Stimulated activated CD4-positive, alpha-beta T cell treated with anti-CD3 and anti-CD28 coated beads, Interleukin-12 subunit alpha, Interleukin-12 subunit beta, amount 100 ng/mL, for 4 hours (primary cell): ENCODE results near the gene FRMD6.

Source experiments
- DNase-seq: peaks from one replicate; pipeline ENCODE4 v3.0.0-alpha.2; 2020

FRMD6 gene

DNA sequence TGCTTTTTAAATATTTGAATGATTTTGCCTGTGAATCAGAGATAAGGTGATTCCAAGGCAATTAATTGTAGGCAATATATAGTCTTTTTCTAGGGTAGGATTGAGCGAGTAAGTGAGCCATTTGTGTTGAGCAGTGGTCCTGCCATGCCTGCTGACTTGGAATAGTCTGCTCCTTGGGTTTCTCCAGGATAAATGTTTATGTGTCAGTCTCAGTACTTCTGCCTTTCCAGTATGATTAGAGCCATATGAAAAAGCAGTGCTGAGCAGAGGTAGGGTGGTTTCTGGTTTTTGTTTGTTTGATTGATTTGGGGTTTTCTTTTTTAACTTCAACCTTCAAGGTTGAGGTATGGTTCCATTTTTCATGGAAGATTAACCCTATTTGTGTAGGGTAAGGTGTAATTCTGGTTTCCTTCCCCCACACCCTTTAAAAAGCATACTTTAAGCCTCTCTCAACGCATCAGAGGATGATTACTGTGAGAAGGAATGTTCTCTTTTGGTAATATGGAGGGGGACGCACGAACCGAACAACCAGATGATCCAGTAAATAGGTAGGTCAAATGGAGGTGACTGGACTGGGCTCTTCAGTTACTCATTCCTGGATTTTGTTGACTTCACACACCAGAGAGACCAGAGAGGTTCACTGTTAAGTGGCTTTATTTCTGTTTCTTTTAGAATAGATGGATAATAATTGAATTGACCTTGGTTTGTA is 22.7 kb downstream of the FRMD6 start:
- no peak for DNase-seq

DNA sequence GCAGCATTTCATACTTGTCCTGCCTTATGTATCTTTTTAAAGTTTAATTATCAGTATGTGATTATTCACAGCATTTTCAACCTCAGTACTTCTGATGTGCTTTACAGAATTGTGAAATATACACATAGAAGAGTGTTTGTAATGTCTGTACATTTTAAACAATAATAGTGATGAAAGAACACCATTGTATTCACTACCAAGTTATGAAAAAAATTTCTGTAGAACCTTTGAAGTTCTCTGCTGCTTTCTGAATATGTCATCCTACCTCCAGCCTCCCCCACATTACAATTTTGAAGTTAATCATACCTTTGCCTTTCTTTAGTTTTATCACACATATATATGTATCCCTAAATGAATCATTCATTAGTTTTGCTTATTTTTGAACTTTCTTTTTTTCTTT is 24.8 kb downstream of the FRMD6 start:
- no peak for DNase-seq

- DNase-seq: no peak
Measured at GRCh38 chr14:51677266-51677665, 25.6 kb downstream of the FRMD6 start.

GRCh38 chr14:51677738-51678137 is 26.0 kb downstream of the FRMD6 start:
- DNase-seq: no peak

DNA sequence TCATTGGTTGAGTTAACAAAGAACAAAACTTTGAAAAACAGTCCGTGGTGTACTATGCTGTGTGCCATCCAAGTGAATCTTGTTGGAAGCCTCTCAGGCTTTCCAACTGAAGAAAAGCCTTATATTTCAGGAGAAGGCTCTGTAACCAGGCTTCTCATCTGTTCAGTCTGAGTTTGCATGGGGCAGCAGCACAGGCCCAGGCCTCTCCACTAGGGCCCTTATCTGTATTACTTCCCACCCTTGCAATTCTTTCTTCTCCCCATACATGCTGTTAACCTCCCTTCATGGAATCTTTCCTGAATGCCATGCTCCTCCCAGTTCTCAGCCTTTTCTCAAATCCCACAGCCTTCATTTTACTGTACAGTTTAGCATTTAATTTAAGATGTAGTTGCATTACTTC is 28.3 kb downstream of the FRMD6 start:
- DNase-seq: no peak

DNA sequence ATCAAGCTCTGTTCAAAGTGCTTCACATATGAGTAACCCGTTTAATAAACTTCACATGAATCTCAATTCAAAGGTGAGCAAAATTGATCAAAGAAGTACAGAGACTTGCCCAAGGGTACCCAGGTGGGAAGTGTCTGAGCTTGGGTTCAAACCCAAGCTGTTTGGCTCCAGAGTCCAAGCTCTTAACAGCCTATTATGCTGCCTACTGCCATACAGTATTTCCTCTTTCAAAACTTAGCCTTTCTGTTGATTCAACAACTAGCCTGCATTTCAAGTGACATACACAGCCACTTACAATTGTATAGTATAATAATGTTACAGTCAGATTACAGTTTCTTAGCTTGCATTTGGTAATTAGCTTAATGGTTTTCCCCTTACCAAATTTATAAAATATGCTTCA is 29.7 kb downstream of the FRMD6 start:
- DNase-seq: no peak

- DNase-seq: no peak
Measured at GRCh38 chr14:51682411-51682810, 30.7 kb downstream of the FRMD6 start.

GRCh38 chr14:51684760-51685159 is 33.0 kb downstream of the FRMD6 start:
- no peak for DNase-seq

- DNase-seq: no peak
Measured at GRCh38 chr14:51691176-51691575, 39.5 kb downstream of the FRMD6 start.

GRCh38 chr14:51692646-51693045 is 40.9 kb downstream of the FRMD6 start:
- DNase-seq: no peak

GRCh38 chr14:51697848-51698247 is 46.1 kb downstream of the FRMD6 start:
- DNase-seq: no peak

- no peak for DNase-seq
Measured at GRCh38 chr14:51701951-51702350, 50.2 kb downstream of the FRMD6 start.

GRCh38 chr14:51703787-51704186 is 52.1 kb downstream of the FRMD6 start:
- DNase-seq: no peak

DNA sequence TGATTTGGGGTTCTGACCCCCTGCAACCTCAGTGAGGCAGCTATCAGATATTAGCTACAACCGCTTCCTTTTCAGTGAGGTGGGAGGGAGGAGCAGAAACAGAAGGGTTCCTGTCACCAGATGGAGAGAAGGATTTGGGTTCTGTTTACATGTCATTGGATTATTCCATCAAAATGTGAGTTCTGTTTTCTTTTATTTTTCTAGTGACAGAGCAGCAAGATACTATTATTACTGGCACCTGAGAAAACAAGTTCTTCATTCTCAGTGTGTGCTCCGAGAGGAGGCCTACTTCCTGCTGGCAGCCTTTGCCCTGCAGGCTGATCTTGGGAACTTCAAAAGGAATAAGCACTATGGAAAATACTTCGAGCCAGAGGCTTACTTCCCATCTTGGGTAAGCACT is 52.8 kb downstream of the FRMD6 start:
- no peak for DNase-seq

DNA sequence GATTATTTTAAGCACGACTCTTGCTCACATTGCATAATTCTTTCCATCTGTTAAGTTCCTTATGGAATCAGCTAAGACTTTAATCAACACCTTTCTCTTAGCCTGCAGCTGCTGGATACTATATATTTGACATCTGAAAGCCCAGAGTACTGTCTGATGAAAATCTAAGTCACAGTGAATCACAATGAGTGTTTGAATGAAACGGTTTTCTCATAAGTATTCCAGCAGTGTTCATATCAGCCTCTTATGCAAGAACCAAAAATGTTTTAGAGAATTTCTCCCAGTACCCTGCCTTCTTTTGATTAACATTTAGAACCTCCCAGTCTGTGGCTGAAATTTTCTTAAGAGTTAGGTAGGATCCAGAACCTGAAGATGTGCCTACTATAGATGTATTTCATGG is 55.6 kb downstream of the FRMD6 start:
- DNase-seq: no peak

DNA sequence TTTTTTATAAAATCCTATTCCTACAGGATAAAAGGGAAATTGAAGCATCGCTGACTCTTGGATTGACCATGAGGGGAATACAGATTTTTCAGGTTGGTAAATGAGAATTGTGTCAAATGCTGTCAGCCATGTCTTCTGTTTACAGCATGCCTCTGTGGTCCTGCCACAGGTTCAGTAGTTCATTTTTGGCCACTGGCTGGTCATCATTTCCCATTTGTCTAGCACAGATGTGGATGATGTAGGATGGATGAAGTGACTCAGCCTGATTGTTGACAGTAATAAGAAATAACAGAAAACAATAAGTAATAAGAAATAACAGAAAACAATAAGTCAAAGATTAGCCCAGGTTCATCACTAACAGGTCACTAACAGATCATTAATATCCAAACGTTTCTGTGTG is 59.8 kb downstream of the FRMD6 start:
- DNase-seq: no peak

DNA sequence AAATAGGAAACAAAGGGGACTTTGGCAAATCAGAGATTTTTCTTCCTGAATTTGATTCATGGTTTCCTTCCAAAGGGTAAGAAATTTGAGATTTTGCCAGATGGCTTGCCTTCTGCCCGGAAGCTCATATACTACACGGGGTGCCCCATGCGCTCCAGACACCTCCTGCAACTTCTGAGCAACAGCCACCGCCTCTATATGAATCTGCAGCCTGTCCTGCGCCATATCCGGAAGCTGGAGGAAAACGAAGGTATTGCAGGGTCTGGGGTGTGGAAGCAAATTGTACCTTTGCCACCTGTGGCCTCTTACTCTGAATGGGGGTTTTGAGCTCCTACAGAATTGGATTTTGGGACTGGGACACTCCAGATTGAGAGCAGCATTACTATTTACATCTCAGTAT is 63.5 kb downstream of the FRMD6 start:
- no peak for DNase-seq

- no peak for DNase-seq
Measured at GRCh38 chr14:51715742-51716141, 64.0 kb downstream of the FRMD6 start.

DNA sequence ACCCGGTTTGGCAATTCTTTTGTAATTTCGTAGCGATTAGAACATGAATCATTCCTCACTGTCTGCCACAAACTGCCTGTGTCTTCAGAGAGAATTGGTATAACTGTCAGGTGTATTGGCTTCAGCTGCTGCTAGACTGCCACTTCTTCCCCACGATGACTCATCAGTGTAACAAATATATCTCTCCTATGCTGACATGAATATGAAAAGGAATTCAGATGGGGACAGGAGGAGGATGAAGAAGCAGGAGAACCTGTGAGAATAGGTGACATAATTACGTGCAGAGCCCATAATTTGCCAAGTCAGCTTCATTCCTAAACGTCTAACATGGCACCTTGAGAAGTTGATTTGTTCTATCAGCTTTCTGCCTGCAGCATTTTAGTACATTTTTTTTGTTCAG is 64.9 kb downstream of the FRMD6 start:
- DNase-seq: no peak

DNA sequence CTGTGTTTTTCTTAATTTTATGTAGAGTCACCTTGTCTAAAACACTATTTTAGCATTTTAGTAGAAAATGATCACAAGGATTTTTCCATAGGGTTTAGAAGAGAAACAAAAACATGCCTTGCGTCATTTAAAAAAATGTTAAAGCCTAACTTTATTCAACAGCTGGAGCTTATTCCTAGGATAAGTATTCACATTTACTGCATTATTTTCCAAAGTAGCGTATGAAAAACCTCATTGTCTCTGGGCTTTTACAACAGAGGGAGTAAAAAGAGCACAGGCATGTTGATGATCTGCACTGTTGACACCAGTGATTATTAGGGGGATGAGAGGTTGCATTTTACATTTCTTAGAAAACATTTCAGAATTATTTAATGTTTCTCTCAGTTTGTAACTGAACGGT is 66.1 kb downstream of the FRMD6 start:
- no peak for DNase-seq

DNA sequence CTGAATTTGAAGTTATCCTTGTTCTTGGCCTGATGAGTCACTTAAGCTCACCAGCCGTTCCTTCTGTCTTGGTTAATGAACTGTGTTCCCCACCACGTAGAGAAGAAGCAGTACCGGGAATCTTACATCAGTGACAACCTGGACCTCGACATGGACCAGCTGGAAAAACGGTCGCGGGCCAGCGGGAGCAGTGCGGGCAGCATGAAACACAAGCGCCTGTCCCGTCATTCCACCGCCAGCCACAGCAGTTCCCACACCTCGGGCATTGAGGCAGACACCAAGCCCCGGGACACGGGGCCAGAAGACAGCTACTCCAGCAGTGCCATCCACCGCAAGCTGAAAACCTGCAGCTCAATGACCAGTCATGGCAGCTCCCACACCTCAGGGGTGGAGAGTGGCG is 68.2 kb downstream of the FRMD6 start:
- DNase-seq: no peak

GRCh38 chr14:51723990-51724389 is 72.3 kb downstream of the FRMD6 start:
- no peak for DNase-seq

- no peak for DNase-seq
Measured at GRCh38 chr14:51724650-51725049, 72.9 kb downstream of the FRMD6 start.

DNA sequence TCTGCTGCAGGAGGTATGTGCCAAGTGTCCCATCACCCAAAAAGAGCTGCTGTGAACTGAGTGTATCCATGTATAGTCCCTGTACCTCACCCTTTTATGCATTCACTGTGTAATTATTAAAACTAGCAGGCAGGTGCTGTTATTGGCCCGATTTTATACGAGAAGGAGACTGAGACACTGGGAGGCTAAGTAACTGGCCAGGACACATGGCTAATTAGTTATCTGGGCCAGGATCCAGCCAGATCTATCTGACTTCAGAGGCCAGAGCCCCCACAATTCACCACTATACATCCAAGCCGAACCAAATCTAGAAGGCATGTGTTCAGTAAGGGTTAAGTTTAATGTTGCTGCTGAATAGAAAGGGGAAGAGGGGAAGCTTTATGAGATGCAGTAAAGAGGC is 73.4 kb downstream of the FRMD6 start:
- no peak for DNase-seq

GRCh38 chr14:51726166-51726899 is 74.6 kb downstream of the FRMD6 start:
- DNase-seq: no peak
